Stimulated activated CD8-positive, alpha-beta memory T cell treated with anti-CD3 and anti-CD28 coated beads, Interleukin-15, amount 100 ng/mL, for 1 hour (primary cell): ENCODE results near the gene CNIH2.
"Not testable (repeated sequence)": the region's sequence is repeated elsewhere in the genome, so short reads cannot be mapped to it uniquely, and the experiment has no call there.

ENCODE experiments used
- DNase-seq: peaks from one replicate; pipeline ENCODE4 v3.0.0-alpha.2; 2020; ENCODE audit warnings: low read depth

CNIH2 gene

DNA sequence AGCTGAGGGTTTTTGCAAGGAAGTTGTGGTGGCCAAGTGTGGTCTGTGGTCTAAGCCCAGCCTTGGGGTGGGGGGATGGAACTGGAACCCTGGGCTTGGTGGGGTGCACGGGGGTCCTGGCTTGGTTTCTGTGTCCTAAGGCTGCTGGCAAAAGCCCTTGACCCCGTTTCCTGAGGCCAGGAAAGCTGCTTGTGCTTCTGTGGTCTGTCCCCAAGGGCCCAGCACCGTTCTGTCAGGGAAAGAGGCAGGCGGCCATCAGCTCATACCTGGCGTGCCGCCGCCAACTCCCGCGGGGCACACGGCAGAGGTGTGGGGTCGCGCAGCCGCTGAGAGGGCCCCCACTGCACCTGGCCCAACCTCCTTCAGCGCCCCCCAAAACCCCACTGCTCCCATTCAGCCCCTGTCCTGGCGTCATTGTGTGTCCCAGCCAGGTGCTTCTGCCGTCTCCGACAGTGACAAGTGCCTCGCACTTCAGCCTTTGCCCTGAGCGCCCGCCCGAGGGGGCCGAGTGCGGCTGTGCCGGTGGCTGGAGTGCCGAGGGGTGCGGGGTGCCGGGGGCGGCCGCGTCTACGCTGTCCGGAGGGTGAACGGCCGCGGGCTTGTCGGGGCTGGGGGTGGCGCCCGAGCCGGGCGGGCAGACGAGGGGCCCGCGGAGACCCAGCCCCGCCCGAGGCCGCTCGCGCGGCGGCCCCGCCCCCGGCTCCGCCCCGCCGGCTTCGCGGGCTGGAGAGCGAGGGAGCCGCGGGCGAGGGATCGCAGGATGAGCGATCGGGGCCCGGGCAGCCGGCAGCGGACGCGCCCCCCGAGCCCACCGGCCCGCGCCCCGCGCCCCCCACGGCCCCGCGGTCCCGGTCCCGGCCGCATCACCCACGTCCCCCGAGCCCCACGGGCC is at the start of gene CNIH2:
CNIH2 (plus strand) TSS at position 705 of the 892 bp plus-strand sequence. CDS start 282 bp downstream, outside the sequence.
- DNase-seq = no peak

DNA sequence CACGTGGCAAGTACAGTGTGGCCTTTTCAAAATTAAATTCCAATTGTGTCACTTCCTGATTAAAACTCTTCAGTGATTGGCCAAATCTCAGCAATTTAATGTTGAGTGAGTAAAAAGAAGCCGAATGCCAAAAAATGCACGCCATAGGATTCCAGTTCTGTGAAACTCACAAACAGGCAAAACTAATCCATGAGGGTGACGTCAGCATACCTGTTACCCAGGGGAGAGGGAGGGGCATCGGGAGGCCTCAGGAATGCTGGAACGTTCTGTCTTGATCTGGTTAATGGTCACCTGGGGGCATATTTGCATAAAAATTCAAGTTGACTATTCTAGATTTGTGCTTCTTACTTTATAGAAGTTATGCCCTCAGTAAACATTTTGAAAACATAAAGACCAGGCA is 49.5 kb upstream of the CNIH2 start:
- DNase-seq = no peak

DNA sequence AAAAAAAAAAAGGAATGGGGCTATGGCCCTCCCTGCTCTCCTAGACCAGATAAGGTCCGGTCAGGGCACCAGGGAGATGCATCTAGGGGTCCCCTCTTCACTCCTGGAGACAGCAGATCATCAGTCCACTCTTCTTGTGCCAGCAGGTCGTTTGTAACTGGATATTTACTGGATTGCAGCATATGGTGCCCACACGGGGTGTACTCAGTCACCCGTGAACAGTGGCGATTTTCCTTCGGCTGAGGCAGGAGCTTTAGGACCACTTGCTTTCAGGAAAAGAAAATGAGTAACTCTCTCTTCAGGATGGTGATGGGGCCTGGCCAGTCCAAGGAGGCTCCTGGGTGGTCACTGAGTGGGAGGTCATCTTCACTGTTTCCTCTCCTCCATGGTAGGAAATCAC is 47.8 kb upstream of the CNIH2 start:
- DNase-seq = no peak

DNA sequence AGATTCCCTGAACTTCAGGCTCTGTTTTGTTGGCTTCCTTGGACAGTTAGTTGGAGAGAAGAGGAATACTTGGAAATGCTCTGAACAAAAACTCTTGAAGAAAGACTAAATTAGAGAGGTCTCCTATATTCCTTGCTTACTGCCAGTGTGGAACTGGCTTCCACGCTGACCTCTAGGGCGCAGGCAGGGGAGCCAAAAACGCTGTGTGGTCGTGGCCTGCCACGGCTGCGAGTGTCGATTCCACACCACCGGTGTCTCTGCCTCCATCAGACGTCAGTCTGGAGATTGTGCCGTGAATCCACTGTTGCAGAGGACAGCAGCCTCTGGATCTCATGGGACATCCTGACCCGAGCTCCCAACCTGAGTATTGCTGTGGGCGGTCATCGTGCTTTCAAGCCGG is 47.0 kb upstream of the CNIH2 start:
- DNase-seq = no peak

DNA sequence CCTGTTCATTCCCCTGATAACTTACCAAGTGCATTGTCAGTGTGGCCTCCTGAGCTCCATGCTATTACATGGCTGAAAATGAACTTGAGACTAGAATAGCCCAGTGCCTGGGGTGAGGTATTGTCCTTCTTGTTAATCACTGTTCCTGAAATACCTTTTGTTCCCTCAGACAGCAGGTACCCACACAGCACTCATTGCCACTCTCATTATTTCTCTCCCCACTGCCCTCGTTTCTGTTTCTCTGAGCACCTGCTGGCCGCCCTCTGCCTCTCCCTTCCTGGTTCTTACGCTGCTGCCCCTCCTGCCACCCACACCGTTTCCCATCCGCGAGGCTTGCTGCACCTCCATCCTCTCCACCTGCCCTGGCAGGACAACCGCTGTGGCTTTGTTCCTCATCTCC is 46.4 kb upstream of the CNIH2 start:
- no peak for DNase-seq

DNA sequence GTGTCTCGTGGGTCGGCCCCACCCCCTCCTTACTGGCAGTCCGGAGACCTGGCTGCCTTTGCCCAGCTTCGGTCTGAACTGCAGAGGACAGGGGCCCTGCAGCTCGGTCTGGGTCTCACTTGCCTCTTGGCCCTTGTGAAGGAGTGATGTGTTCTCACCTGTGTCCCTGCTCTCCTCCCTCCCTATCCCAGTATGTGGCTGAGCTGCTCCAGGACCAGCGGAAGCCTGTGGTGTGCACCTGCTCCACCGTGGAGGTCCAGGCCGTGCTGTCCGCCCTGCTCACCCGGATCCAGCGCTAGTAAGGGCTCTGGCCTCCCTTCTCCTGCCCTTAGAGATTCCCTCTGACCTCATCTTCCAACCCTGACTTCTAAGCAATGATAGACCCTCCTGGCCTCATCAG is 45.2 kb upstream of the CNIH2 start:
- no peak for DNase-seq

DNA sequence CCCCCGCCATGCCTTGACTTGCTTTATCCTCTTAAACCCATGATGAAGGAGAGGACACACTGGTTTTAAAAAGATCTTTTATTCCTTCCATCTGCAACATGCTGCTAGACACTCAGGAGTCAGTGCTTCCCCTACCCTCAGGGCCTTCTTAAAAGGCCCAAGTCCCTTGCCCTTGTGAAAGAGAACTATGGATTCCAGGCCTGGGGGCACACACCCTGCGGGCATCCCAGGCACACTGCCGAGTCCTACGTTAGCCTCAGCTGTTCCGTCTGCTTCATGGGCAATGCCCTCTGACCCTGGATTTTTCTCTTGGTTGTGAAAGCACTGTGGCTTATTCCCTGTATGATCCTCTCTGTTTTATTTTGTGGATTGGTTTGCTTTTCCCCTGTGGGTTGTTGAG is 44.7 kb upstream of the CNIH2 start:
- DNase-seq = no peak

DNA sequence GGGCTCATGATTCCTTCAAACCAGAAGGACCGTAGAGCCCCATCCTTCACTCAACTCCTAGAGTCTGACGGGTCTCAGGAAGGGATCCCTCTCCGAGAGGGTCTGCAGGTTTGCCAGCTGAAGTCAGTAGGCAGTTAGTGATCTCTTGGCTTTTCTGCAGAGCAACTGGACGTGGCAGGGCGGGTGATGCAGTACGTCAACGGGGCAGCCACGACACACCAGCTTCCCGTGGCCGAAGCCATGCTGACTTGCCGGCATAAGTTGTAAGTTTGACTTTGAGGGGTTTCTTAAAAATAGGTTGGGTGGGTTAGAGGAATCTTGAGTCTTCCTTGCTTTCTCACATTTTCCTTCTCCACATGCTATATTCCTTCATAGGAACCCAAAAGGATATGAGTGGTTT is 42.8 kb upstream of the CNIH2 start:
- no peak for DNase-seq

DNA sequence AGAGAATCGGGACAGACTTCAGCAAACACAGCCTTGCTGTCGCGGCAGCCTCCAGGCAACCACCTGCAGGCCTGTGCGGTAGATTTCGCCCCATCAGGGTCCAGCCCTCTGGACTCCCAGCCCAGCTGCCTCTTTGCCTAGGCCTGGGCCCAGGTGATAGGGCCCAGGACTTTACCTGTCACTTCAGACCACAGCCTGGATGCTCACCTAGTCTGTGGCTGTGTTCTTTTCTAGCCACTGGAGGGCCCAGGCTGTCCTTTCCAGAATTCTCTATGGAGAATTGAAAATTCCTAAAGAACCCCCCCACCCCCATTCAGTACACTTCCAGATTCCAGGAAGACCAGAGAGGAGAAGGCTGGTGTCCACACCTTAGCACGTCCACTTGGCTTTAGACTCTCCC is 40.1 kb upstream of the CNIH2 start:
- no peak for DNase-seq

DNA sequence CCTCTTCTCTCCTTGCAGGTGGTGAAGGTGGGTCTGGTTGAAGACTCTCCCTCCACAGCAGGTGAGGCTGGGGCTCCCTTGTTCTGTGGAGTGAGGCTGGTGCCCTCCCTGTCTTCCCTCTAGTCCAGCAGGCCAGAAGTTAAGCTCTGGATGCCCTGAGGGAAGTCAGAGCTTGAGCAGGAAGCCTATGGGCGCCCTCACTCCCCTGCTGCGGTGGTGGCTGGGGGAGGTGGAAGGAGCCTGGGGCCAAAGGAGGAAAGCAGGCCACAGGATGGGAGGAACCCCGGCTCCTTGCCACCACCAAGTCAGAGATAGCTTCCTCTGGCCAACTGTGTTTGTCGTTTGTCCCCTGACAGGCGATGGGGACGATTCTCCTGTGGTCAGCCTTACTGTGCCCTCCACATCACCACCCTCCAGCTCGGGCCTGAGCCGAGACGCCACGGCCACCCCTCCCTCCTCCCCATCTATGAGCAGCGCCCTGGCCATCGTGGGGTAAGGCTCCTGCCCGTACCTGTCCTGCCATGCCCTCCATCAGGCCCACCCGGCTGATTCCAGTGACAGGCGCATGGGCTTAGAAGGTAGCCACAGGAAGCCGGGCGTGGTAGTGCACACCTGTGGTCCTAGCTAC is 39.1 kb upstream of the CNIH2 start:
- no peak for DNase-seq

DNA sequence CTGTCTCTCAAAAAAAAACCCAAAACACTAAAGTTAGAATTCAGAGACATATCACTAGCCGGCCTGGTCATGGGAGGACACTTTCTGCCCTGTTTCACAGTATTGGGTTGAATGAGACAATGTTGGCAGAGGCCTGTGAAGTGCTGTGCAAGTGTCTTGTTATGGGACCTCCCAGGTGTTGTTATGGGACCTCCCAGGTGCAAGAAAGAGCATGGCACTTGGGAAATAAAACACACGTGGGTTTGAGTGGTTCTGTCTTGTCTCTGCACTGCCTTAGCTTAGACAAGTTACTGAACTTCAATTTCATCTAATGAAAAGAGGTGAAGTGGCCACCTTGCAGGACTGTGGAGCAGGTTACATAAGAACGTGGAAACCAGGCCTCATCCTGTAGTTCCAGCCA is 38.5 kb upstream of the CNIH2 start:
- no peak for DNase-seq

DNA sequence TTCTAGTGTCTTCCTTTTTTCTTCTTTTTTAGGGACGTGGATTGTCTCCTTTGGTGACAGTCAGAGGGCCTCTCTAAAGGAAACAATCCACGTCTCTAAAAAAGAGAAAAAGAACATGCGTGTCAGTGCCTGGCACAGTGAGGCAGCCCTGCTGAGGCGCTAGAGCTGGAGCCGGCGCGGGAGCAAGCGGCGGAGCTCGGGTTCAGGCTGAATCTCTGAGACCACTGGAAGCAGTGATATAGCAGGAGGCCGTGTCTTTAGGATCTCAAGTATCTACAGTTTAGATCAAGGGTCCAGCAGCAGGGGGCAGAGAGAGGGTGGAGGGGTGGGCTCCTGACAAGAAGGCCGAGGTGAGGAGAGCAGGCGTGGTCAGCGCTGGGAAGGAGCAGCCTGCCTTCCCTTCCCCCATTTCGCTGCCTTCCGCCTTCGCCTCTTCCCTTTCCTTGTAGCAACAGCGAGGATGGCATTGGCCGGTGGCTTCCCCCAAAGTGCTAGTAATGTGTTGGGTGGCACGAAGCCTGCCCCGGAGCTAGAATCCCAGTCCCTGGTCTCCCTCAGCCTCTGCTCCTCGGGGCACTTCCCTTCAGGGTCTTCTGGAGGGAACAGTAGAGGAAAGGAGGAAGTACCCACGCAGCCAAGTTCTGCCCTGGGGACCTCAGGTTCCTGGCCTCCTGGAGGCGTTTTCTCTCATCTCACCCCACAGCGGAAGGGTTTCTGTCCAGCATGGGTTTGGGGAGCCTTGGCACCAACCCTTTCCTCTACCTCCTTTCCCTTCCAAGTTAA is 37.8 kb upstream of the CNIH2 start:
- no peak for DNase-seq

DNA sequence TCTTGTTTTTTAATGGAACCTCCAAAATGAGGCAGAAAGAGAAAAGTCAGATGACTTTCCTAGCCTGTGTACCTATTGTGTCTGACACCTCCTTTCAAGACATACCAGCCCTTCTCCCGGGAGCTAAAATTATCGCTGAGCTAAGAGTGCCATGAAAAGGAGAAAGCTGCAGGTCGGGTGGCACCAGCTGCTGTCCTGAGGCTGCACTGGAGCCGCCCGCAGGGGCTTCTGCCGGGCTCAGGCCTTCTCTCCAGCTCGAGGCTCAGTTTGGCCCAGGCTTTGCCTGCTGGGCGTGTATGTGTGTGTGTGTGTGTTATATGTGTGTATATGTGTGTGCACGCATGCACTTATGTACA is 37.2 kb upstream of the CNIH2 start:
- DNase-seq = no peak

DNA sequence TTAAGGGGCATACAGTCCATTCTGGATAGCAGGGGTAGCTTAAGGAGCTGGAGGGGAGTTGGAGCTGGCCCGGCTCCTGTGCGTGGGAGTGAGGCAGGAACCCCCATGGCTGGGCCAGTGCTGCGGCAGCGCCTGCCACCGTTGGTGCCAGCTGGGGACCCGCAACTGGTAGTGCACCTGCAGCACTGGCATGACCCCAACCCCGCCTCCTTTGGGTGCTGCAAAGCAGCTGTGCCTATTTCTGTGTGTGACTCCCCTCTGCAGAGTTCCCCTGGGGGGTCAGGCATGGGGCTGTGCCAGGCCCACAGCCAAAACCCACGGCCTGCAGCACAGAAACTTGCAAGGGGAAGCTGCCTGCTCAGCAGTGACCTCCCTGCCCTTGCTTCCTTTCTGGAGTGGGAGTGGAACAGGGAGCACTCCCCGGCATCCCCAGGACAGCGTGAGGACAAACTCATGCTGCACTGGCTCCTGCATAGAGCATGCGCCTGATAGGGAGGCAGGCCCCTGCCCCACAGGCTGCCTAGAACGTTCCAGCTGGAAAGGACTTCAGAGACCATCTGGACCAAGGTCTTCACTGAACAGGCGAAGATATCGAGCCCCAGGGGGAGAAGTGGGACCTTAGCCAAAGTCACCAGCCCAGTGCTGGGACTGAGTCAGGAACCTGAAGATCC is 35.7 kb upstream of the CNIH2 start:
- no peak for DNase-seq

DNA sequence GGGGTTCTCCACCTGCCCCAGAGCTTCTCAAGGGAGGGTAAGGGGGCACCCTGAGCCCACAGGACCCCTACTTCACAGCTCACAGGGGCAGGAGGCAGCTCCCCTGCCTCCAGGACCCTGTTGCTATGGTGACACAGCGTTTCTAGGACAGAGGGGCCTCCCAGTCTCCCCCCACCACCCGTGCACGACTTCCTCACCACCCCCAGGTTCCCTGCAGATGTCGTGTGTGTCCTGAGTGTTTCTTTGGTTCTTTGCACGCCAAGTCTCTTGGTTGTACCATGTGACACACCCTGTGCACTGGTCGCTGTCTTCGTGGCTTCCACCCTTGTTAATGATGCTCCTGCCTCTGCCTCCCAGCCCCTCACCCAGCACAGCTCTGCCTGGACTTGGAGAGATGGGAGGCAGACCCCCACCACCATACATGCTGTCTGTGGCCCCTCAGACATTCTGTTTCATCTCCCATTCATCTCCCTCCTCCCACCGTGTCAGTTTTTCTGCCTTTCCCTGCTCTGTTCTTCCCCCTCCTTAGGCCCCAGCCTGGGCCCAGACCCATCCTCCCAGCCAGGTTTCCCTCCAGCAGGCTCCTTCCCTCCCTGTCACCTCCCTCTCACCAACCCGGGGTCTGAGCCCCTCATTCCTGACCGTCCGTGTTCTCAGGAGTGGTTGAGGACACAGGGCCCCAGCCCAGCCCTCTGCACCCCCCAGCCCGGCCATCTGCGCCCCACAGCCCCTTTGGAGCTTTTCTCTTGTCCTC is 34.0 kb upstream of the CNIH2 start:
- no peak for DNase-seq

DNA sequence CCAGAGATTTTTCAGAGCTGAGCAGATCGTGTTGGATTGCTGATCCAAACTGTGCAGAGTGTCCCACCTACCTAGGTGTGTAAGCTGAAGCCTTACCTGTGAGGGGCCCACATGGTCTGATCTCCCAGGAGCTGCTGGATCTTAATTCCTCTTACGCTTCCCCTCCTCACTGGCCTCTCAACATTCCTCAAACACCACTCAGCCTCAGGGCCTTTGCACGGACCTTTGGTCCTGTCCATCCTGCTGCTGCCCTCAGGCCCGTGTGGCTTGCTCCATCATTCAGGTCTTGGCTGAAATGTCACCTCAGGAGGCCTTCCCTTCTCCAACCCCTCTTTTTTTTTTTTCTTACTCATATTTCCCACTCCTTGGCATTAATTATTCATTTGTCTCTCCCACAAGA is 30.7 kb upstream of the CNIH2 start:
- DNase-seq = no peak

DNA sequence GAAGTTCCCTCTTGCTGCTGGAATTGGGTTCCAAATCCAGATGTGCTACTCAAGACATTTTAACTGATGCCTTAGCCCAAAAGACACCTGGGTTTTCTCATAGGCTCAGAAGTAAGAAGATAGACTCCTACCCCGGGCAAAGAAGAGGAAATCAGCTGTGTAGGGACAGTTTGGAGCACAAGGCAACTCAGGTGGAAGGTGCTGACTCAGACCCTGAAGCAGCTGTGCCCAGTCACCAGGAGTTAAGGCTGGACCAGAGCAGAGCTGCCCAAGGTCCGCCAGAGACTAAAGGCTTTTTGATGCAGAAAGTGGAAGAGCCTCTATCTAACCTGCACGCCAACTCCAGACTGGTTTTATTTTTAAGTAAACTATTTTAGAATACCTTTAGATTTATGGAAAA is 30.2 kb upstream of the CNIH2 start:
- no peak for DNase-seq

DNA sequence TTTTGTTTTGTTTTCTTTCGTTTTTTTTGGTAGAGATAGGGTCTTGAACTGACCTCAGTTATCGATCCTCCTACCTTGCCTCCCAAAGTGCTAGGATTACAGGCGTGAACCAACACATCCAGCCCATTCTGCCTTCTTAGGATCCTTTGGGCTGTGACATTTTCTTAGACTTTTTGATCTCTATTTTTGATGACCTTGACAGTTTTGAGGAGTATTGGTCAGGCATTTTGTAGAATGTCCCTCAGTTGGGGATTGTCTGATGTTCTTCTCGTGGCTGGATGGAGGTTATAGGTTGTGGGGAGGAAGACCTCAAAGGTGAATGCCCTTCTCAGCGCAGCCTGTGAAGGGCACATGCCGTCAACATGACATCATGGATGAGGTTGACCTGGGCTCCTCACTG is 29.1 kb upstream of the CNIH2 start:
- no peak for DNase-seq

DNA sequence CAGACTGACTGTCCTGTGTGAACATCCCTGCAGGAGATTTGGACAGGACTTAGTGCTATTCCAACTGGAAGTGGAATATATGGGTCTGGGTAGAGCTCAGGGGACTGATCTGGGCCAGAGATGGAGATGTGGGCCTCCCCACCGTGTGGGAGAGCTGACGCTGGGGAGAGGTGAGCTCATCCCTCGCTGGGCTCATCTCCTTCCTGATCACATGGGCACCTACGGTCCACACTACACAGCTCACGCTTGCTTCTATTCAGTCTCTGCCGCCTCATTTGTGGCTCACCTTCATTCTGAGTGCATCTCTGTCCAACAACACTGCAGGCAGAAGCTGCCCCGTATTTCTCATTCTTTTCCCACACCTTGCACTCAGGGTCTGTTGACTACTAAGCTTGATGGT is 26.2 kb upstream of the CNIH2 start:
- DNase-seq = no peak

DNA sequence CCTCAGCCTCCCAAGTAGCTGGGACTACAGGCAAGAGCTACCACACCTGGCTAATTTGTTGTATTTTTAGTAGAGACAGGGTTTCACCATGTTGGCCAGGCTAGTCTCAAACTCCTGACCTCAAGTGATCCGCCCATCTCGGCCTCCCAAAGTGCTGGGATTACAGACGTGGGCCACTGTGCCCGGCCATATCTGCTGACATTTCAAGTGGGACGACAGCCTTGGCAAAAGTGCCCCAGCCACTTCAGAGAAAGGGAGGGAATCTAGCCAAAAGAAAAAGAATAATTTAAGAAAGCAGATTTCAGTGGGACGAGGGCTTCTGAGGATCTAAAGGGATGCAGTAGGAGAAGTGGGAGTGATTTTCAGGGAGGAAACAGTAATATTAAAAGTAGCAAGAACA is 24.9 kb upstream of the CNIH2 start:
- DNase-seq = not testable (repeated sequence)

DNA sequence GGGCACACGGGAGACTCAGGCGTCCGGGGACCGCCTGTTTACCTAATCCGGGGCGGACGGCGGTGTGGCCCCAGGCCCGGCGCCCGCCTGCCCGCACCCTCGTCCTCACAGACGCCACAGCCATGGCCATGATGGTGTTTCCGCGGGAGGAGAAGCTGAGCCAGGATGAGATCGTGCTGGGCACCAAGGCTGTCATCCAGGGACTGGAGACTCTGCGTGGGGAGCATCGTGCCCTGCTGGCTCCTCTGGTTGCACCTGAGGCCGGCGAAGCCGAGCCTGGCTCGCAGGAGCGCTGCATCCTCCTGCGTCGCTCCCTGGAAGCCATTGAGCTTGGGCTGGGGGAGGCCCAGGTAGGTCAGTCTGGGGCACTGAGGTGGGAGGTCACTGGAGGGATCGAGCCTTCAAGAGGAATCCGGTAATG is 19.5 kb upstream of the CNIH2 start:
- DNase-seq = no peak

DNA sequence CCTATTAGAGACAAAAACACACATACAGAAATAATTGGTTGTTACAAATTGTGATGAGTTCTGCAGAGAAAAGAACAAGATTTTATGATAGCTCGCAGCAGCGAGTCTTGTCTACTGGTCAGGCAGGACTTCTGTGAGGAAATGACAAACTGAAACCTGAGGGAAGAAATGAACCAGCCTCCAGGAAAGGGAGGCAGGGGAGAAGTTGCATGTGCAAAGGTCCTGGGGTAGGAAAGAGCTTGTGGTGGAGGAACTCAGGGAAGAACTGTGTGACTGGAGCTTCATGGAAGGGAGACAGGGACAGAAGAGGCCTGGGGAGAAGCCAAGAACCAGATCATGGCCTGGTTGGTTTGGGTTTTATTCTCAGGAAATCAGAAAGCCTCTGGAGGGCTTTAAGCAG is 18.8 kb upstream of the CNIH2 start:
- DNase-seq = no peak
